HG02623 (cell line): ENCODE results near the gene ST6GALNAC6.
"Not testable (repeated sequence)": the region's sequence is repeated elsewhere in the genome, so short reads cannot be mapped to it uniquely, and the experiment has no call there.

Experiments used
- ATAC-seq: cut with Tn5 transposase; IDR thresholded peaks from one replicate; pipeline ENCODE4 v1.9.1; 2021; ENCODE audit warnings: moderate library complexity; ENCODE audit not compliant: unreplicated experiment

ST6GALNAC6 gene

DNA sequence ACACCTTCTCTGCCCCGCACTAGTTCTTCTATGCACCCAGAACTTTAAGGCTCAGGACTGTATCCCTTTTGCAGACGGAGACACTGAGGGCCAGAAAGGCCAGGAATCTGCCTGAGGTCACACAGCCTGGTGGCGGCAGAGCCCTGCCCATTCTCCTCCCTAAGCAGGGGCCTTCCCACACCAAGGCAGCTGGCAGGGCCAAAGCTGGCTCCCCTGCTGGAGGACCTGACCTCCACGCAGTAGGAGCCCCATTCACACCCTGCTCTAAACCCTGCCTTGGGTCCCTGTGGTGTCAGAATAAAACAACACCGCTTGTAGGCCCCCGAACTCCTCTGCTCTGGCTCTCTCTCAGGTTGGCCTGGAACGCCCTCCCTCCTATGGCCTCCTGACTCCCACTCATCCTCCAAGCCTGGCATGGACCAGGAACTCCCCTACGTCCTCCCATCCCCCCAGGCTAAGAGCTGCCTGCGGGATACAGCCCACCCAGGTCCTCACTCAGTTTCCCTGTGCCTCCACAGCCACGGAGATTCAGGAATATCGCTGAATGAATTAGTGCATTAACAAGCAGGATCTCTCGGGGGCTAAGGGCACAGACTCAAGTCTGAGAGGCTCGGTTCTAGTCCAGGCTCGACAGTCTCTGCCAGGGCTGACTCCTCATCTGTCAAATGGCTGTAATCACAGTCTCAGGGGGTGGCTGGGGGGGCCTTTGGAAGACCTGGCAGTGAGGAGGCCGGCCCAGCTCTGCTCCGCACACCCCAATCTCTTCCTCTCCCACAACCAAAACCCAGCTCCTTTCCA lies 2.8 kb downstream of the ST6GALNAC6 start:
- ATAC-seq: no peak

DNA sequence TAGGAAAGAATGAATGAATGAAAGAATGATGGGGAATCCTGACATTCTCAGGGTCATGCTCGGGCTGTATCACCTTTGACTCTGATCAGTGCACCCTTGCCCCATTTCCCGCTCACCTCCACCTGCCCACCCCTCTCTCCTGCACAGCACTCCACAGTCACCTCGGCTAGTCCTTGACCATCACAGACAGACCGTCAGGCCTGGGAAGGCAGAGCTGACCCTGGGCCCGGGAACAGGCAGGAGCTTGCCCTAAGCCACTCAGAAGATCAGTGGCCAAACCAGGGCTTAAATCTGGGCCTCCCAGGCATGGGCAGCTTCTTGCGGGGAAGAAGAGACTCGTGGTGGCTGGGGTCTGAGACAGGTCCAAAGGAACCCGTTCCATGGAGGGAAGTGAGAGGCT lies 3.6 kb downstream of the ST6GALNAC6 start:
- ATAC-seq: no peak

DNA sequence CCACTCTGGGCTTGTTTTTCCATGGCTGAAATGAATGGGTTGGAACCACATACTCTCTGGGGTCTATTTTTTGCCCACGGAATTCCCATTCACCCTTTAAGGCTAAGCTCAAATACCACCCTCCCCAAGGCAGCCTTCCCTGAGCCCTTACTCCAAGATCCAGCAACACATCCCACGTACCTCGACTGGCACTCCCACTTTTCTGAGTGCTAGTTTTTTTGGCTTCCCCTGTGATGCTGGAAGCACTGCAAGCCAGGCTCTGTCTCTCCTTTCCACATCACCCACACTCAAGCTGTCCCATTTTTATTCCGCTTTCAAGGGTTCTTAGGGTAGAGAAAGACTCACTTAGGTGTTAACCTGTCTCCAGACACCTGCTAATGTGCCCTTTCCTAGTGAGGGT lies 6.0 kb downstream of the ST6GALNAC6 start:
- no peak for ATAC-seq

DNA sequence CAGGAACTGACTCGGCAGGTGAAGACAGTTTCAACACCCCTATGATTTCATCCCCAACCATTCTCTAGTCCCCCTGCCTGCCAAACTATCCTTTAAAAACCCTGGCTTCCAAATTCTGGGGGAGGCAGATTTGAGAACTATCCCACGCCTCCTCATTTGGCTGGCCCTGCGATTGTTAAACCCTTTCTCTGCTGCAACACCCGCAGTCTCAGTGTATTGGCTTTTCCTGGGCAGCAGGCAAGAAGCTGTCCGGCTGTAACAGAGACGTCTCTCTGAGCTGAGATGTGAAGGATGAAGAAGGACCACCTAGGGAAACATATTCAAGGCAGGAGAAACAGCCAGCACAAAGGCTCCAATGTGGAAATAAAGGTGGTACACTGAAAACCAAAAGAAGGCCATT lies 6.6 kb downstream of the ST6GALNAC6 start:
- no peak for ATAC-seq

DNA sequence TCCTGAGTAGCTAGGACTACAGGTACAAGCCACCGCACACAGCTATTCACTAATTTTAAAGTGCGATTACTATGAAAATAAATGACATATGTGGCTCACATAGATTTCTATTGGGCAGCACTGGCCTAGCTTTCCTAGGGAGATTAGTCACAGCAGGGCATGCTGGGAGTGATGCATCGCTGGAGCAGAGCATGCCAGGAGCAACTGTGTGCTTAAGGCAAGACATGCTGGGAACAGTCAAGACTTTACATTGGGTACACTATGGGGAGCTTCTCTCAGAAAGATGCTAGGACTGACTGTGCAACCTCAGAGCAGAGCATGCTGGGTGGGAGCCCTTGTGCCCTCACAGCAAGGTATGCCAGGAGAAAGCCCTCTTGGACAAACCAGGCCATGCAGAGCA lies 9.3 kb downstream of the ST6GALNAC6 start:
- ATAC-seq: no peak

DNA sequence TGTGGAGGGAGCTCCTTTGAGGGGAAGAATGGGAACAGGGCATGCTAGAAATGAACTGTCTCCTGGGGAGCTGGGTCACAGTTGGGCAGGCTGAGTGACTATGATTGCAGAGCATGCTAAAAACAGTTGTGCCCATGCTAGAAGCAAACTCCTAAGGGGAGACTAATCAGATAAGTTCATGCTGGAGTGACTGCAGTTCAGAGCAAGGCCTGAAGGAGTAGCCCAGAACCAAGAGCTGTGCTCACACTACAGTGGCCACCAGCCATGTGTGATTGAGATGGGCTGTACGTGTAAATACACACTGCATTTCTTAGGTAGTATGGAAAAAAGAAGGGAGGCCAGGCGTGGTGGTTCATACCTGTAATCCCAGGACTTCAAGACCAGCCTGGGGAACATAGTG lies 11.6 kb downstream of the ST6GALNAC6 start:
- no peak for ATAC-seq

DNA sequence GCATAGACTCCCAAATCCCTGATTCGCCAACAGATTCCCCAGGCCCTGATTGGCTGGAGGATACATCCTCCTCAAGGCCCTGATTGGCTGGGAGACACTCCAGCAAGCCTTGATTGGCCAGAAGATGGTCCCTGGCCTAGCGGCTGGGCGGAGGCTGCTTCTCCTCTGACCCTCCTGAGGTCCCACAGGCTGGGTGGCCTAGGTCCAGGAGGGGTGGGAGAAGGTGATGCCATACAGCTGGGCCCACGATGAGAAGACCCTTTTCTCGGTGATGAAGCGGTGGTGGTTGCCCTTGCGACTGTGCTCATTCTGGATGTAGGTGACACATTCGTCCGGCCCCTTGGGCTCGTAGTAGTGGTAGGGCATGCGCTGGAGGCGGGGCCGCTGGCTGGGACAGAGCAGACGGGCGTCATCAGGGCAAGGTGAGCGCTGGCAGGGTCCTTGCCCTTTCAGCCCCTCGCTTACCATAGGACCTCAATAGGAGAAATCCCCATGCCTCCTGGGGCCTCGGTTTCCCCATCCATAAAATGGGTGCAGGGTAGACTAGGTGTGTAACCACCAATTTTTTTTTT lies 12.9 kb downstream of the ST6GALNAC6 start:
- ATAC-seq: no peak

DNA sequence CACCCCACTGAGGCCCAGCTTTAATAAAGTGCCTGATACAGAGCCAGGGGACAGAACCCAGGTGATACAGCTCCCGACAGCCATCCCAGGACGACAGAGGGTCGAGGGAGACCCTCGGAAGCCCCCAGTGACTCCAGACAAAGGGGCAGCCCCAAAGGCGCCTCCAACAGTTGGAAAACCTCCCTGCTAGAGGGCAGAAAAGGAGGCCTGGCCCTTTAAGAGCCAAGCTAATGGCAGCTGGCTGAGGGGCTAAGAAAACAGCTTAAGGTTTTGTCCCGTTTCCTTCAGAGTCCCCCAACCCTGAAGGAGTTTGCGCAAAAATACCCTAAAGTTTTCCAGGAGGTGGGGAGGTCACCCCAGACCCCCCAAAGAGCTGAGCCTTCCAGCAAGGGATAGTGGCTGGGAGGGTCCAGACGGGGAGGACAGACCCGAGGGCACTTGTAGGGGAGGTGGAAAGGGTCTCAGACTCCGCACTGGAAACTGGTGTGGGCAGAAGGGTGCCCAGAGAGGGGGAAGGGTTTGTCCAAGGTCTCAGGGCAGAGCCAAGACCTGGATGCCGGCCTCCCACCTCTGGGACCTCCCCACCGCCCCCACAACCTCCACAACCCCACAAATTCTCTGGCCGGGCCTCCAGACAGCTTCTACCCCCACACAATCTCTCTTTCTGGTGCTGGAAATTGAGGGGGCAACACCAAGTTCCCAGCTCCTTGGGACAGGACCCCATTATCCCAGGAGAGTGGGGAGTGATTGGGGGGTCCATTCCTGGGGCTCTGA lies 13.7 kb downstream of the ST6GALNAC6 start:
- ATAC-seq: no peak

DNA sequence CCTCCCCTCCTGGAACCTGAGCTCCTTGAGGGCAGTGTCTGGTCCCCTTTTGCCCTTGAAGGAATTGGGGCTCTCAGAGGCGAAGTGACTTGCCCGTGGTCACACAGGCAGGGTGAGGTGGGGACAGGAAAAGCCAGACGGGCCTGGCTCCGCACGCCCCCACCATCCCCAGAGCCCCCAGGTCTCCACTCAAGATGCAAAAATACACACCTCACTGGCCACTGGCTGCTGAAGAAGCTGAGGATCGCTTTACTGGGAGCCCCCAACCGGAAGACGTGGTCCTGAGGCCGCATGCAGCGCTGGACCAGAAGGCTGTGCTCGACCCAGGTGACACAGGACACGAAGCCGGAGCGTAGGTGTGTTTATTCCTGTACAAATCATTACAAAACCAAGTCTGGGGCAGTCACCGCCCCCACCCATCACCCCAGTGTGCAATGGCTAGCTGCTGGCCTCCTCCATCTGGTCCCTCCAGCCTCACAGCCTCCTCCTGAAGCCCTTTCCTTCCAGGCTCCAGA lies 14.4 kb downstream of the ST6GALNAC6 start:
- ATAC-seq: no peak

DNA sequence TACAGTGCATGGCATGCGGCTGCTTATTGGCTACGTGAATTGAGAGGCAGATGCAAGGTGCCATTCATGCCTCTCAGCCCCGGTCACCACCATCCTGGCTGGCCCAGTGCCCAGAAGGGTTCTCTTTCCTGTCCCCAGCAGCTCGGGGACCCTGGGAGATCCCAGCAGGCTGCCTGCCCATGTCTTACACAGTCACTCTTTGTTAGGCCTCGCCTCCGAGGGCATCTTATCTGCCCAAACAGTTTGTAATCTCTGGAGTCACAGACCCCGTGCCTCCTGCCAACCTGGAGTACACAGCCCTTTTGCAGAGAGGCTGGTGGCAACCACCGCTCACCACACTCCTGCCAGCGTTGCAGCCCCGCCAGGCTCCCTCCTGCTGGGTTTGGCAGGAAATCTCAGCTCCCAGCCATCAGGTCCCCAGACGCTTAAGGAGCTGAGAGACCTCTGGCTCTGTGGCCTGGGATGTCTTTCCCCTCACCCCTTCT lies 14.9 kb downstream of the ST6GALNAC6 start:
- ATAC-seq: no peak

DNA sequence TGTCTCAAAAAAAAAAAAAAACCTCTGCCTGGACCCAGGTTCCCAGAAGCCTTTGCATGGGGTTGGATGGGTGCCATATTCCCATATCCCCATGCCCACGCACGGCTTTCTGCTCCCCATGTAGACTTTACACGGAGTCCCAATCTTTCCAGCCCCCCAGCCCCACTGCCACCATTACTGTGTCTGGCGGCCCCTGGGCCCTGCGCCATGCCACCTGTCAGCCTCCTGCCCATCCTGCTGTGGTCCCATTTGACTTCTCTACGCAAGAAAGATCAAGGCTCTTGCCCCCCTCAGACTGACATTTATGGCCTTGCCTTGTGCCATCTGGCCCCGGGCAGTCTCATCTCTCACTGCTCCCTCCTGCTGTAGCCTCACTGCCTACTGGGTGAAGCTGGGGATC lies 15.4 kb downstream of the ST6GALNAC6 start:
- ATAC-seq: no peak

DNA sequence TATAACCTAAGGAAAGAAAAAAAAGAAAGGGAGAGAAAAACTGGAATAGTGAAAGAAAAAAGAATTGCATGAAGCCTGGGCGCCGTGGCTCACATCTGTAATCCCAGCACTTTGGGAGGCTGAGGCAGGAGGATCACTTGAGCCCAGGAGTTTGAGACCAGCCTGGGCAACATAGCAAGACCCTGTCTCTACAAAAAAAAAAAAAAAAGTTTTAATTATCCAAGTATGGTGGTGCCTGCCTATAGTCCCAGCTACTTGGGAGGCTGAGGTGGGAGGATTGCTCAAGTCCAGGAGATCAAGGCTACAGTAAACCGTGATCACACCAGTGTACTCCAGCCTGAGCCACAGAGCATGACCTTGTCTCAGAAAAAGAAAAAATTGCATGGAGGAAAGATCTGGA lies 17.7 kb downstream of the ST6GALNAC6 start:
- ATAC-seq: not testable (repeated sequence)

DNA sequence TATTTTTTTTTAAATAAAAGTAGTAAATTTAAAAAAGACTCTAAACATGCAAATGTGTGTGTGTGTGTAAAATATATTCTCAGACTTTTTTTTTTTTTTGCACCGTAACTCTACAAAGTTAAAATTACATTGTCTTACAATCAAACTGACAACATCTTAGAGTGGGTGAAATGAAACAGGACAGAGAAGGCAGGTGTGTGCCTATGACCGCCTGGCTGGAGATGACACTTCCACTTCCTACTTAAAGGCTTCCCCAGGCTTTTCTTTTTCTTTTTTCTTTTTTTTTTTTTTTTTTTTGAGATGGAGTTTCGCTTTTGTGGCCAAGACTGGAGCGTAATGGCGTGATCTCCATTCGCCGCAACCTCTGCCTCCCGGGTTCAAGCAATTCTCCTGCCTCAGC lies 19.3 kb downstream of the ST6GALNAC6 start:
- ATAC-seq: no peak

DNA sequence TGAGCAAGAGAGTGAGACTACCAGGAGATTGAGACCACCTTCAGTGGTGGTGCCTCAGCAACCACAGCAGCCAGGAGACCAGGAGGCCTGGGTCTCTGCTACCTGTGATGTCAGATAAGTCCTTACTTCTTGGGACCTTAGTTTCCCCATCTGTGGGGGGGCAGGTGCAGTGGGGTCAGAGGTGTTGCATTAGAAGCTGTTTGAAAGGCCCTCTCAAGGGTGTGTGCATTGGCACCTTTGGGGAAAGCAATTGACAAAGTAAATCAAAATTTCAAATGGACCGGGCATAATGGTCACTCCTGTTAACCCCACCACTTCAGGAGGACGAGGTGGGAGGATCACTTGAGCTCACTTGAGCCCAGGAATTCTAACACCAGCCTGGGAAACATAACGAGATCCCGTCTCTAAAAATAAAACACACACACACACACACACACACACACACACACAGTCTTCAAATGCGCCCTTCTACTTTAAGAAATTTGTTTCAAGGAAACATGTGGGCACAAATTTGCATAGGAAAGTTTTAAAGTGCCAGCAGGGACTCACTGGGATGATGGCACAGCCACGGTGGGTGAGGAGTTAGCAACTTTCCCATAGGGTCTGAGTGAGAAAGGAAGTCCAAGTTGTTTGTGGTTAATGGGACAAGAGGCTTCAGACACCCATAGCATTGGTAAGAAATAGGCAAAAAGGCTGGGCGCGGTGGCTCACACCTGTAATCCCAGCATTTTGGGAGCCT lies 20.6 kb downstream of the ST6GALNAC6 start:
- ATAC-seq: no peak

DNA sequence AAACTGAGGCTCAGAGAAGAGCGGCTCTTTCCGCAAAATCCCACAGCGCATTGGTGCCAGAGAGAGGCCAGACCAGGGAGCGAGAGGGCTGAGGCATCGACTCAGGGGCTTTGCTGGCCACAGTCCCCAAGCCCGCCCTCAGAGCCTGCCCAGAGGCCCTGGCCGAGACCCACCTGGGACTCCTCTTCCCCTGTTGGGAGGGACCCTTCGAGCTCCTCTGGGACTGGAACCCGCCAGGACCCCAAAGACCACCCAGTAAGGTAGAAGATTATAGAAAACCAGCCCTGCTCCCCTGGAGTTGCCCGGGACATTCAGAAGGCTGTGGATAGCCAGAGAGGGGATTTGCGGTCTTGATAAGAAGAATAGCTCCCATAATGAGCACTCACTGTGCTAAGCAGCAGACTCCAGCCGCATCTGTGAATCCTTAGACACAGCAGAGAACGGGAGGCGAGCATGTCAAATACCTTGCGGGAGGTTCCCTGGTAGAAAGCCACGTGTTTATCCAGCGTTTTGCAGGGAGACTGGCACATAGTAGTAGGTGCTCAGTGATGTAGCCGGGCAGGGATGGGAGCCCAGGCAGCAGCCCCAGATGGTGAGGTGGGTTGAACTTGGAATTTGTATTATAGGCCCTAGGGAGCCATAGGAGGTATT lies 21.3 kb downstream of the ST6GALNAC6 start:
- ATAC-seq: no peak

DNA sequence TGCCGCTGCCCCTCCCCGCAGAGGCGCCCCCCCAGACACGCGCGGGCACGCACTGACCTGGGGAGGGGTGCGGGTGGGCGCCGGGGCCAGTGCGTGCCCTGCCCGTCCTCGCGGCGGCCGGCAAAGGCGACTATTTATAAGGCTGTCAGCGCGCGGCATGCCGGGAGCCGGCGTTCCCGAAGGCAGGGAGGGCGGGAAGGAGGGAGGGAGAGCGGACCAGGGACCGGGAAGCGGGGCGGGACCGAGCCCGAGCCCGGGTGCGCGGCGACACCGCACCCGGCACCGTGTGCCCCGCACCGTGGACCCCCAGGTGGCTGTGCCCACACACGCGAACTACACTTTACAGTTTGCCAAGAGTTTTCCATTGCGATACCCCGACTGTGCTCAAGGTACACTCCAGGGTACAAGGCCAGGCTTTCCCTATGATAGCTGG lies 21.8 kb downstream of the ST6GALNAC6 start, which contains the start of gene AK1:
TSS of gene AK1 (minus strand) at position 110 of the 433 bp plus-strand sequence. CDS start 3,058 bp downstream, outside the sequence.
- ATAC-seq: no peak

DNA sequence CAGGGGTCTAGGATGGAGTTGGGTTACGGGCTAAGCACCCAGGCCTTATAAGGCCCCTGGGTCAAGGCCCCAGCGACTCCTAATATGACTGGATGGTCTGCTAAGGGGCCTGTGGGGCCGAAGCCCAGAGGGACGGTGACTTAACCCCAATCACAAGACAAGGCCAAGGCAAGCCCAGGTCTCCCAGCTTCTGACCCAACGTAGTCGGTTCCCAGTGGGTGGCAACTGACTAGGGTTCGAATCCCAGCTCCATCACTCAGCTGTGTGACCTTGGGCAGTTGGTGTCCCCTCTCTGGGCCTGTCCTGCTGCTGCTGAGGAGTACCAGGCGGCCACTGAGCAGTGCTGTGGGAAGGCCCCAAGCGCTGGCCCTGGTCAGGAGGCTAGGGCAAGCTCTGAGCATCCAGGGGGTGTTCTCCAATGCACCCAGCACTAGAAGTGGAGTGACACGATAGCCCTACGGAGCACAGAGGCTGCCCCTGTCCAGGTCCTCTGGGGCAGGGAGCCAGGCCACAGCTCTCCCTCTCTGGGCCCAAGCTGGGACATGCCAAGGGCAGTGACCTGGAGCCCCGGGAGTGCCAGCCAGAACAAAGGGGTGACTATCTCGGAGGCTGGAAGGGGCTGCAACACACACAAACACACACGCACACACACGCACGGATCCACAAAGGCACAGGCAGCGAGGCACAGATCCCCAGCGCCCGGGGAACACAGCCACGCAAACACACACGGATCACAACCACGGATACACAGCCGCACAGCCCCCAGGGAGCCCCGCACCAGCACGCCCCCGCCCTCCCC lies 22.4 kb downstream of the ST6GALNAC6 start:
- ATAC-seq: no peak

DNA sequence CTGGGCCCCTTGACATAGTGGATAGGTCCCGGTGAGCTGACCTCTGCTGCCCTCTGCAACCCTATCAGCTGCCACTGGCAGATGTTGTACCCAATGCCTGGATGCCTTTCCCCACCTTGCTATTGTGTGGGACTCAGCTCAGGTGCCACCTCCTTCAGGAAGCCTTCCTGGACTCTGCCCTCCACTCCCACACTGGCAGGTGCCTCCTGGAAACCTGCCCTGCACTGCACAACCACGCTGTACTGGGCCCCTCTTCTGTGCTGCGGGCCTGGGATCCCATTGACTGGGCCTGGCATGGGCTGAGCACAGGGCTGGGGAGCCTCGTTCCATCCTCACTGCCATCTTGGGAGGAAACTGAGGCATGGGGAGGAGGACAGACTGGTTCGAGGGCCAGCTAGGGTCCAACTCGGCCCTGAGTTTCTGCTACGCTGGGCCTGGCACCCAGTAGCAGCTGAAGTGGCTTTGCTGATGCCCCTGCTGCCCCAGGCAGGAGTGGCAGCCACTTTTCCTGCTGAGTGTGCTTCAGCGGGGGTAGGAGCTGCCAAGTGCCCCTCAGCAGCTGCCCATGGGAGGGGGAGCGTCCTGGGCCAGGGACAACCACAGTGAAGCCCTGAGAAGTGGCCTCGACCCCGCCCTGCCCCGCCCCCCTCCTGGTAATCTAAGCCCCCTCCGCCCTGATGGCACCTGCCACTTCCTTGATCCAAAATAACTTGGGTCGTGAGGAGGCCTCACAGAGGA lies 23.2 kb downstream of the ST6GALNAC6 start:
- ATAC-seq: no peak
